OCI-LY7 (cell line): ENCODE measurements around the gene PKP1. TPM values are rescaled to one million over a fixed set of nuclear protein-coding genes. Genes with fewer than 3 reads are reported as not detected.

Experiments used
- BruUV-seq: library from RNA; stranded (reverse); fragments of 400-500 nt; replicated peaks from 2 replicates; lab custom pipeline; 2021; lab: Mats Ljungman, UMichigan
- CTCF ChIA-PET: fragments of 300-600 bp; sonication (Branson Sonifier 250); formaldehyde crosslinking; loops from one replicate; lab custom pipeline; 2022; ENCODE audit warnings: antibody characterized with exemption; ENCODE audit not compliant: unreplicated experiment; lab: Charles Lee
- POLR2A ChIA-PET: fragments of 300-600 bp; sonication (Branson Sonifier 250); formaldehyde crosslinking; loops from one replicate; lab custom pipeline; 2022; ENCODE audit warnings: antibody characterized with exemption; lab: Charles Lee
- DNase-seq: peaks from one replicate; pipeline ENCODE4 v3.0.0-alpha.2; 2015; ENCODE audit warnings: low spot score
- H2AFZ ChIP-seq: fragments of 200-600 bp; sonication (generic), shearing (Covaris generic); 2 replicates; pipeline ENCODE4 v1.6.1; 2014; ENCODE audit warnings: mild to moderate bottlenecking, antibody characterized with exemption, low read length, moderate library complexity
- H3K27ac ChIP-seq: fragments of 200-600 bp; sonication (generic); 2 replicates; pipeline ENCODE4 v1.5.1; 2014; ENCODE audit warnings: mixed run types, low read depth, mild to moderate bottlenecking, moderate library complexity, low read length, inconsistent platforms; ENCODE audit not compliant: poor library complexity, severe bottlenecking
- H3K36me3 ChIP-seq: fragments of 200-600 bp; sonication (generic); 2 replicates; pipeline ENCODE4 v1.6.1; 2014; ENCODE audit warnings: mild to moderate bottlenecking, antibody characterized with exemption, low read length, moderate library complexity, mixed read lengths; ENCODE audit not compliant: insufficient read depth
- H3K4me1 ChIP-seq: fragments of 200-600 bp; sonication (generic); 2 replicates; pipeline ENCODE4 v1.5.1; 2014; ENCODE audit warnings: mild to moderate bottlenecking, low read length; ENCODE audit not compliant: insufficient read depth, poor library complexity, severe bottlenecking
- H3K4me2 ChIP-seq: fragments of 200-600 bp; sonication (generic); 2 replicates; pipeline ENCODE4 v1.6.1; 2014; ENCODE audit warnings: mild to moderate bottlenecking, low read length
- H3K4me3 ChIP-seq: fragments of 200-600 bp; sonication (generic); 2 replicates; pipeline ENCODE4 v1.5.1; 2014; ENCODE audit warnings: mild to moderate bottlenecking, low read depth, low read length; ENCODE audit not compliant: poor library complexity, severe bottlenecking
- H3K79me2 ChIP-seq: fragments of 200-600 bp; sonication (generic); 2 replicates; pipeline ENCODE4 v1.6.1; 2016; ENCODE audit warnings: low read depth, mild to moderate bottlenecking, low read length, moderate library complexity, mixed read lengths; ENCODE audit not compliant: insufficient read depth
- H3K9me2 ChIP-seq: fragments of 200-600 bp; sonication (generic); 2 replicates; pipeline ENCODE4 v1.6.1; 2016; ENCODE audit warnings: mild to moderate bottlenecking, low read length, mixed read lengths; ENCODE audit not compliant: insufficient read depth
- H3K9me3 ChIP-seq: fragments of 200-600 bp; sonication (generic); 2 replicates; pipeline ENCODE4 v1.6.1; 2014; ENCODE audit warnings: mild to moderate bottlenecking, mixed run types, low read length, mixed read lengths
- H4K20me1 ChIP-seq: fragments of 200-600 bp; sonication (generic); 2 replicates; pipeline ENCODE4 v1.6.1; 2014; ENCODE audit warnings: mild to moderate bottlenecking, antibody characterized with exemption, low read length, moderate library complexity, mixed read lengths; ENCODE audit not compliant: insufficient read depth
- CTCF ChIP-seq: fragments of 200-600 bp; sonication (generic); conservative IDR thresholded peaks from 2 replicates; pipeline ENCODE4 v1.5.1; 2014; ENCODE audit warnings: mild to moderate bottlenecking, antibody characterized with exemption, low read length, moderate library complexity, mixed read lengths
- EZH2phosphoT487 ChIP-seq: fragments of 200-600 bp; sonication (generic); IDR thresholded peaks from 2 replicates; pipeline ENCODE4 v1.6.1; 2018; ENCODE audit warnings: low read depth, borderline replicate concordance, mild to moderate bottlenecking, mixed run types, antibody characterized with exemption, low read length, moderate library complexity, mixed read lengths
- intact Hi-C: fragments of 100-400 bp; cut with micrococcal nuclease; formaldehyde crosslinking; loops from one replicate; pipeline ENCODE4 v1.10.0; 2022; ENCODE audit not compliant: unreplicated experiment
- total RNA-seq, 2 experiments: library from RNA; depleted of rRNA in 1 of 2; stranded (reverse); fragments of >200 nt in 1 of 2; shearing (Covaris generic) in 1 of 2; gene quantifications; 2 replicates each; pipeline ENCODE4 v1.2.3, GENCODE V29; 2014 to 2022

The PKP1 gene
- total RNA-seq, 2 experiments from 2014 or later = not detected

DNA sequence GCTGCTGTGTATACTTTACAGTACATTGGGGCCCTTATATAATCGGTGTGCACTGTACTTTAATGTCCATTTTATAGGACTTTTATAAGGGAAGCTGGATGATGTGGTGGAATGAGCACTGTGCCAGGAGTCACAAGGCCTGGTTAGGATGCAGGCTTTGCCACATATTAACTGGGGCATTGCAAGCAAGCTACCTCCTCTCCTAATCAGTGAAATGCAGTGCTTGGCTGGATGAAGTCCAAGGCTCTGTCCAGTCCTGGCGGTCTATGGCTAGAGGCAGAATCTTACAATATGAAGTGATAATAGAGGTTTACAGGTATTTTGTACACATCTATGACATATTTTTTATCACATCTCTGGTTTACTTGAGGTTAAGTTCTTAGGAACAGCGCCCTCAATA, 1.7 kb upstream of the PKP1 start:
- DNase-seq = no peak
- no peaks in the 10 kb centered on the region for H3K79me2 ChIP-seq
- H3K36me3 ChIP-seq = no peaks in the 10 kb centered on the region
- no TSS peak for BruUV-seq
- H4K20me1 ChIP-seq = no peaks in the 10 kb centered on the region
- CTCF ChIA-PET = no interaction called here
- TF ChIP-seq CTCF (no peak), EZH2phosphoT487 (no peak)
- no peak overlapping the region for H2AFZ ChIP-seq
- no peak overlapping the region for H3K27ac ChIP-seq
- no peak overlapping the region for H3K4me3 ChIP-seq
- intact Hi-C loops = no loop called here
- H3K4me1 ChIP-seq = no peaks in the 10 kb centered on the region
- no peak overlapping the region for H3K4me2 ChIP-seq
- POLR2A ChIA-PET = interaction anchor here (0.6 kb wide), 1 partner anchor 28 kb away, joined by 3 read pairs; no protein-coding TSS in a partner anchor
- H3K9me3 ChIP-seq = no peaks in the 10 kb centered on the region
- no peaks in the 10 kb centered on the region for H3K9me2 ChIP-seq

- H3K4me1 ChIP-seq = no peaks in the 10 kb centered on the region
- no peak overlapping the region for H2AFZ ChIP-seq
- H3K79me2 ChIP-seq = no peaks in the 10 kb centered on the region
- ChIA-PET CTCF (no interaction called here), POLR2A (no interaction called here)
- H3K36me3 ChIP-seq = no peaks in the 10 kb centered on the region
- no TSS peak for BruUV-seq
- intact Hi-C loops = no loop called here
- no peak overlapping the region for H3K4me3 ChIP-seq
- DNase-seq = no peak
- H3K9me3 ChIP-seq = no peaks in the 10 kb centered on the region
- H3K9me2 ChIP-seq = no peaks in the 10 kb centered on the region
- TF ChIP-seq EZH2phosphoT487 (no peak), CTCF (no peak)
- no peak overlapping the region for H3K4me2 ChIP-seq
- H4K20me1 ChIP-seq = no peaks in the 10 kb centered on the region
- no peak overlapping the region for H3K27ac ChIP-seq
These were observed 1.1 kb upstream of the PKP1 start for GRCh38 chr1:201282216-201282615.

DNA sequence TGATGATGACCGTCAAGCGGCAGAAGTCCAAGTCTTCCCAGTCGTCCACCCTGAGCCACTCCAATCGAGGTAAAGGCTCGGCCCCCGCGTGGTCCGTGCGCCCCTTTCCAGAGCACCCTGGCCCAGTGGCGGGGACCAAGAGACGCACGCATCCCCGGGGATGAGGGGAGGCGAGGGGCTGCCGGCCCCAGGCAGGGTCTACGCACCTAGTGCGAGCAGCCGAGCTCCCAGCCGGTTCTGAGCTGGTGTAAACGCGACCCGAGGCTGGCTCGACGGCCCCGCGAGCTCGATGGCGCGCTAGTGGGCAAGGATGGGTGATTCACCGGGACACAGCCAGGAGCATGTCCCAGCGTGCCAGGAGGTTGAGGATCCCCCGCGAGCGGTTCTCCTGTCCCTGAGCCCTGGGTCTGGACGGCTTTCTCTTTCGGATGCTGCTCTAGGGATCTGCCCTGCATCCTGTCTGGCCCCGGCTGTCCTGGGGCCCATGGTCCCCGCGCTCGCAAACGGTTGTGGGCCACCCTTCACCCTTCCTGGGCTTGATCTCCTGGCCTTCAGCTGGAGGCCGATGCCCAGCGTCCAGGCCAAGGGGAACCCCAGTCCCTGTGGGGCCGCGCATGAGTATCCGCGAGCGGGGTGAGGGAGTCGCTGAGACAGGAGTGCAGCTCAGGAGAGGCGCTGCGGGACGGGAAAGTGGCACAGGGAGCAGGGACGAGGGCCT, 689 bp downstream of the PKP1 start:
- POLR2A ChIA-PET = no interaction called here
- no peak overlapping the region for H3K27ac ChIP-seq
- H3K4me1 ChIP-seq = no peaks in the 10 kb centered on the region
- H3K9me3 ChIP-seq = no peaks in the 10 kb centered on the region
- H3K79me2 ChIP-seq = no peaks in the 10 kb centered on the region
- H3K4me2 ChIP-seq = no peak overlapping the region
- CTCF ChIA-PET = no interaction called here
- no peak overlapping the region for H2AFZ ChIP-seq
- no TSS peak for BruUV-seq
- no peaks in the 10 kb centered on the region for H3K9me2 ChIP-seq
- intact Hi-C loops = no loop called here
- H3K4me3 ChIP-seq = no peak overlapping the region
- TF ChIP-seq CTCF (no peak), EZH2phosphoT487 (no peak)
- H3K36me3 ChIP-seq = no peaks in the 10 kb centered on the region
- no peak for DNase-seq
- no peaks in the 10 kb centered on the region for H4K20me1 ChIP-seq
